MG63 (cell line): ENCODE results near the gene C5orf34. TPM values are rescaled to one million over a fixed set of nuclear protein-coding genes. Genes with fewer than 3 reads are reported as not detected.
"Not testable (repeated sequence)": the region's sequence is repeated elsewhere in the genome, so short reads cannot be mapped to it uniquely, and the experiment has no call there.

ENCODE experiments used
- DNase-seq: peaks from one replicate; pipeline ENCODE4 v3.0.0-alpha.2; 2020
- H3K27me3 ChIP-seq: fragments of 250-450 bp; sonication (Bioruptor Pico); 2 replicates; pipeline ENCODE4 v1.5.1; 2020; ENCODE audit warnings: mild to moderate bottlenecking, moderate library complexity
- H3K36me3 ChIP-seq: fragments of 250-450 bp; sonication (Bioruptor Pico); 2 replicates; pipeline ENCODE4 v1.5.1; 2020; ENCODE audit warnings: mild to moderate bottlenecking, moderate library complexity
- H3K4me3 ChIP-seq: fragments of 250-450 bp; sonication (Bioruptor Pico); 2 replicates; pipeline ENCODE4 v1.5.1; 2020; ENCODE audit warnings: mild to moderate bottlenecking, moderate library complexity
- H3K9me3 ChIP-seq: fragments of 250-450 bp; sonication (Bioruptor Pico); 2 replicates; pipeline ENCODE4 v1.5.1; 2020; ENCODE audit warnings: mild to moderate bottlenecking, moderate library complexity
- total RNA-seq: library from RNA; depleted of rRNA; stranded (reverse); fragments of >200 nt; shearing (Covaris generic); gene quantifications from 2 replicates; pipeline ENCODE4 v1.2.3, GENCODE V29; 2014; ENCODE audit warnings: low replicate concordance; rRNA removed

Gene C5orf34
- total RNA-seq, result 12.4 and 19.1 TPM in 2 replicates

DNA sequence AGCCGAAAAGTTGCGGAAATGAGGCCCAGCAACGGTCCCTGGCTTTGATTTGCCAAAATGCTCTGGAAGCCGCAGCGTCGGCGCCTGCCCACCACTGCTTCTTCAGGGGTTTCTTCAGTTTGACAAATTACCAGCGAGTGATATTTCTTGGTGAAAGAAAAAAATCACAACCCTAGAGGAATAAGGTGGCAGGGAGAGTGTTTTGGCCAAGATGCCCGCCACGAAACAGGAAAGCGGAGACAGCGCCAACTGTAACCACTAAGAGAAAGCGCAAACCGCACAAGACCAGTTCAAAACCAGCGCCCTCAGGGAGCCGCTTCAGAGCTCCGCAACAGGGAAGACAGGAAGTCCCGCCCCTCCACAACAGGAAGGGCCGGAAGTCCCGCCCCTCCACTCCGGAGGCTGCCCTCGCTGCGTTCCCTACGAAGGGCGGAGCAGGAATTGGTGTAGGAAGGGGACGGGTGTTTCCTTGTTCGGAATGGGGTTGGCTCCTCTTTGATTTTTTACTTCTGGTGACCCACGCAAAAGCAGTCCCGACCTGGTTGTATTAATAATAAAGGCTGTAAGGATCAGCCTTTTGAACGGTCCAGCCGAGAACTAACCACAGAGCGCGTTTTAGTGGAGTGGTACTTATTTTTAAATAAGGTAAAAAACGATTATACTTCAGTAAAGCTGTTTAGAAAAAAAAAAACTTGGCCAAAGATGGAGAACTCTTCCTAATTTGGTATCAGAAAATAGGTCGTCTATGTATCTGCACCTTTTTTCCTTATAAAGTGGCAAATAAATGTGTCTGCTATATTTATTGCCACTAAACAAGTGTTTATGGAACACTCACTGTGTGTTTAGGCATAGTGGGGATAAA lies at the start of gene C5orf34:
Gene C5orf34 (minus strand): TSS at position 333 of the 862 bp plus-strand sequence. CDS start 5,809 bp downstream, outside the sequence.
- Histone ChIP-seq H3K9me3 (no peaks in the 10 kb centered on the region), H3K36me3 (no peaks in the 10 kb centered on the region), H3K4me3 (peak within 1 kb of the TSS; percentile 89), H3K27me3 (no peaks in the 10 kb centered on the region)
- DNase-seq, result peak; percentile 98

DNA sequence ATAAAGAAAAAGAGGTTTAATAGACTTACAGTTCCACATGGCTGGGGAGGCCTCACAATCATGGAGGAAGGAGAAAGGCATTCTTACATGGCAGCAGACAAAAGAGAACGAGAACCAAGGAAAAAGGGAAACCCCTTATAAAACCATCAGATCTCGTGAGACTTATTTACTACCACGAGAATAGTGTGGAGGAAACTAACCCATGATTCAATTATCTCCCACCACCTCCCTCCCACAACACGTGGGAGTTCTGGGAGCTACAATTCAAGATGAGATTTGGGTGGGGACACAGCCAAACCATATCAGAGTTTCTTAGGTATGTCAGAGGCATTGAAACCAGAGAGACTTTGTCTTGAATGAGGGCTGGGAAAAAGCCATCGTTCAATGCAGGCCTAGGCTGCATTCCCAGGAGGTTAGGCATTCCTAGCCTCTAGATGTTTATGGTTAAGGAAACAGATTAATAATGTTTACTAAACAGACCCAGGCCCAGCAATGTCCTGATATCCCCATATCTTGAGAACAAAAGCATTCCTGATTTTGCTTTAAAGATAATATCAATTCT lies 49.4 kb upstream of the C5orf34 start:
- no peak overlapping the region for H3K4me3 ChIP-seq
- no peaks in the 10 kb centered on the region for H3K9me3 ChIP-seq
- no peaks in the 10 kb centered on the region for H3K36me3 ChIP-seq
- H3K27me3 ChIP-seq, result no peaks in the 10 kb centered on the region
- DNase-seq, result no peak

GRCh38 chr5:43563321-43563720 lies 48.4 kb upstream of the C5orf34 start:
- Histone ChIP-seq H3K36me3 (no peaks in the 10 kb centered on the region), H3K27me3 (no peaks in the 10 kb centered on the region), H3K9me3 (no peaks in the 10 kb centered on the region), H3K4me3 (no peak overlapping the region)
- DNase-seq, result no peak

DNA sequence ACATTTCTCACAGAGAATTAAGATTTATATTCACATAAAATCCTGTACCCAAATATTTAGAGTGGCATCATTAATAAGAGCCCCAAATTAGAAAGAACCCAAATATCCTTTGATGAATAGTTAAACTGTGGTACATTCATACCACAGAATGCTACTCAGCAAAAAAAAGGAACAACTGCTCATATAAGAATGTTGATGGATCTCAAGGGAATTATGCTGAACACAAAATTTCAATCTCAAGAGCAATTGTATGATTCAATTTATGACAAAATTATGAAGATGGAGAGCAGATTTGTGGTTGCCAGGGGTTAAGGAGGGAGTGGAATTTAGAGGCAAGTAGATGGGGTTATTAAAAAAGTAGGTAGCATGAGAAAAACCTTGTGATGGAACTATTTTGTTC lies 46.4 kb upstream of the C5orf34 start:
- no peak for DNase-seq
- H3K9me3 ChIP-seq, result no peaks in the 10 kb centered on the region

DNA sequence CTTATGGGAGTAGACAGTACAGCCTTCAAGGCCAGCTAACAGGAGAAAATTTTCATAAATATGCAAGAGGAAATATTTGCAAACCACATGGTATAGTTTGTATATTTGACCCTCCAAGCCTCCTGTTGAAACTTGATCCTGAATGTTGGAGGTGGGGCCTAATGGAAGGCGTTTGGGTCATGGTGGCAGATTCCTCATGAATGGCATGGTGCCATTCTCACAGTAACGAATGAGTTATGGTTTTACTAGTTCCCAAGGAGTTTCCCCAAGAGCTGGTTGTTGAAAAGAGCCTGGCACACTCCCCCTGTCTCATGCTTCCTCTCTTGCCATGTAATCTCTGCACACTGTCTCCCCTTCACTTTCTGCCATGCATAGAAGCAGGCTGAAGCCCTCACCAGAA lies 45.2 kb upstream of the C5orf34 start:
- peak; percentile 36 for DNase-seq
- H3K4me3 ChIP-seq, result no peak overlapping the region
- peaks cover 13% of the 10 kb centered on the region for H3K36me3 ChIP-seq
- H3K27me3 ChIP-seq, result no peaks in the 10 kb centered on the region
- H3K9me3 ChIP-seq, result no peaks in the 10 kb centered on the region

More for the DNA sequence above, 46.4 kb upstream of the C5orf34 start:
- Histone ChIP-seq H3K27me3 (no peaks in the 10 kb centered on the region), H3K4me3 (no peak overlapping the region), H3K36me3 (peaks cover under 1% of the 10 kb centered on the region; the same call in 1 of the 2 replicates)

GRCh38 chr5:43556857-43557542 lies 42.1 kb upstream of the C5orf34 start, which contains the start of gene PAIP1:
TSS of gene PAIP1 (minus strand) at chr5:43557077. CDS start at chr5:43556846, 231 bp downstream.
- H3K9me3 ChIP-seq, result no peaks in the 10 kb centered on the region
- peak within 1 kb of the TSS; percentile 94 for H3K4me3 ChIP-seq
- H3K36me3 ChIP-seq, result peaks cover 44% of the 10 kb centered on the region
- DNase-seq, result peak; percentile 91
- no peaks in the 10 kb centered on the region for H3K27me3 ChIP-seq

DNA sequence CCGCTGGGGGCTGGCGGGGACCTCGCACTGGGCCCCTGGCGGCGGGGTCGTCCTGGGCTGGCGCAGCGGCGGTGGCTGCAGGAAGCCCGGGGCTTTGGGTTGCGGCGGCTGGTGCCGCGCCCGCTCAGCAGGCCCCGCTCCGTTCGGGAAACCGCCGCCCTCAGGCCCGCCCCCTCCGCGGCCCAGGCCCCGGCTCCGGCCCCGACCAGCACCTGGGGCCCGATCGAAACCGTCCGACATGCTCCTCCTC lies 41.6 kb upstream of the C5orf34 start:
- H3K9me3 ChIP-seq, DNase-seq, H3K27me3 ChIP-seq: not testable (repeated sequence)
- Histone ChIP-seq H3K36me3 (peaks cover 49% of the 10 kb centered on the region), H3K4me3 (peak overlapping the region; percentile 94)

- Histone ChIP-seq H3K36me3 (peaks cover 54% of the 10 kb centered on the region), H3K9me3 (no peaks in the 10 kb centered on the region), H3K27me3 (no peaks in the 10 kb centered on the region), H3K4me3 (peak overlapping the region; percentile 94)
- peak; percentile 69 for DNase-seq
Observed at GRCh38 chr5:43555895-43556606, 41.1 kb upstream of the C5orf34 start.

DNA sequence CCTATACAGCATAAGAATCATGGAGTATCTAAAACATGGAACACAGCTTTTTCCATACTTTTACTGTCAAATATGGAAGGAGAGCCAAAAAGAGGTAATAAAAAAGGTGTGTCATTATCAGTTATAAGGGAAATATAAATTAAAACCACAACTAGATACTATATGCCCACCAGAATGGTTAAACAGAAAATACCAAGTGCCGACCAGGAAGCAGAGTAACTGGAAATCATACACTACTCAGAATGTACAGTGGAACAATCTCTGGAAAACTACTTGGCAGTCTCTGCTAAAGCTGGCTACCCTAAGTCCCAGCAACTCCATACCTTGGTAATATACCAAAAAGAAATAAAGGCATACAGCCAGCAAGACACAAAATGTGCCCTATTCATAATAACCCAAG lies 39.5 kb upstream of the C5orf34 start:
- H3K36me3 ChIP-seq, result peaks cover 67% of the 10 kb centered on the region
- no peak for DNase-seq
- no peak overlapping the region for H3K4me3 ChIP-seq
- H3K9me3 ChIP-seq, result no peaks in the 10 kb centered on the region
- no peaks in the 10 kb centered on the region for H3K27me3 ChIP-seq

- H3K36me3 ChIP-seq, result peaks cover 78% of the 10 kb centered on the region
- no peak overlapping the region for H3K4me3 ChIP-seq
- no peak for DNase-seq
- no peaks in the 10 kb centered on the region for H3K9me3 ChIP-seq
- H3K27me3 ChIP-seq, result no peaks in the 10 kb centered on the region
Observed at GRCh38 chr5:43553381-43553780, 38.4 kb upstream of the C5orf34 start.

- no peak overlapping the region for H3K4me3 ChIP-seq
- H3K9me3 ChIP-seq, result no peaks in the 10 kb centered on the region
- no peak for DNase-seq
- H3K36me3 ChIP-seq, result peaks cover 93% of the 10 kb centered on the region
- no peaks in the 10 kb centered on the region for H3K27me3 ChIP-seq
Observed at GRCh38 chr5:43551731-43552130, 36.8 kb upstream of the C5orf34 start.

DNA sequence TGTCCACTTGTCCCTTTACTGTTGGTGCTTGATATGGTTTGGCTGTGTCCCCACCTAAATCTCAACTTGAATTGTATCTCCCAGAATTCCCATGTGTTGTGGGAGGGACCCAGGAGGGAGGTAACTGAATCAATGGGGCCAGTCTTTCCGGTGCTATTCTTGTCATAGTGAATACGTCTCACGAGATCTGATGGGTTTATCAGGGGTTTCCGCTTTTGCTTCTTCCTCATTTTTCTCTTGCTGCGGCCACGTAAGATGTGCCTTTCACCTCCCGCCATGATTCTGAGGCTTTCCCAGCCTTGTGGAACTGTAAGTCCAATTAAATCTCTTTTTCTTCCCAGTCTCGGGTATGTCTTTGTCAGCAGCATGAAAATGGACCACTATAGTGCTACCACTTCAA lies 34.3 kb upstream of the C5orf34 start:
- not testable (repeated sequence) for H3K4me3 ChIP-seq, H3K27me3 ChIP-seq, H3K9me3 ChIP-seq, DNase-seq
- H3K36me3 ChIP-seq, result peaks cover 95% of the 10 kb centered on the region

GRCh38 chr5:43548358-43548757 lies 33.4 kb upstream of the C5orf34 start:
- Histone ChIP-seq H3K36me3 (peaks cover 90% of the 10 kb centered on the region), H3K9me3 (no peaks in the 10 kb centered on the region), H3K4me3 (no peak overlapping the region), H3K27me3 (no peaks in the 10 kb centered on the region)
- DNase-seq, result no peak

GRCh38 chr5:43547532-43547931 lies 32.6 kb upstream of the C5orf34 start:
- Histone ChIP-seq H3K9me3 (no peaks in the 10 kb centered on the region), H3K36me3 (peaks cover 88% of the 10 kb centered on the region)
- no peak for DNase-seq

DNA sequence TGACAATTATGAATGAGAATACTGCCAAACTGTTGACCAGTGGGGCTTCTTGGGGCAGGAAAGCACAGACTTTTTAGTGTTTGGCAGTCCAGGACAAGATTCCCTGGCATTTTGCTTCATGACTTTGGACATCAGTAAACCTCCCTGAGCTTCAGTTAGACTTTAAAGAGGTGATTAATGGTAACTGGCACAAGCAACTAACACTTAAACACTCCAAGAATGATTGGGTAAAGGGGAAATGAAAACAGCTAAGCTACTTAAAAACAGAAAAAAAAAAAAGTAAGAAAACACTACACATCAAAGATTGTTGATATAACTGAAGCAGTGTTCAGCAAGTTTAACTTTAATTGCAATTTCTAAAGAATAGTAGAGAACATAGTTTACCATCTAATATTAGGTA lies 28.5 kb upstream of the C5orf34 start:
- no peaks in the 10 kb centered on the region for H3K27me3 ChIP-seq
- DNase-seq, result peak; percentile 43
- H3K36me3 ChIP-seq, result peaks cover 85% of the 10 kb centered on the region
- H3K9me3 ChIP-seq, result no peaks in the 10 kb centered on the region
- no peak overlapping the region for H3K4me3 ChIP-seq

More at GRCh38 chr5:43547532-43547931, 32.6 kb upstream of the C5orf34 start:
- no peaks in the 10 kb centered on the region for H3K27me3 ChIP-seq
- H3K4me3 ChIP-seq, result no peak overlapping the region

DNA sequence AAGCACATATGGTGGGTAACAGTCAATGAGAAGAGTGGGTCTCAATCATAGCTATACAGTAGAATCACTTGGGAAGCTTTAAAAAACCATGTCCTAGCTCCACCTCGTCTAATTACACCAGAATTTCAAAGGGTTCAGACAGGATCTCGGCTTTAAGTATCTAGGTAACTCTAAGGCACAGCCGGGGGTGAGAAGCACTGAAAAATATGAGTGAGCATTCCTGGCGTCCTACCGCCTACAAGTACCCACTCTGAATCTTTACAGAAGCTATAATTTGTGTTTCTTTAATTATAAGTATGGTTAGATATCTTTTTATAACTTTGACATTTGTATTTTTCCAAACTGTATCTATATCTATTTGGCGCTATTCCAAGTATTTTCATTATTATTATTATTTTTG lies 25.8 kb upstream of the C5orf34 start:
- peaks cover 83% of the 10 kb centered on the region for H3K36me3 ChIP-seq
- H3K4me3 ChIP-seq, result no peak overlapping the region
- H3K9me3 ChIP-seq, result no peaks in the 10 kb centered on the region
- no peaks in the 10 kb centered on the region for H3K27me3 ChIP-seq
- DNase-seq, result no peak

GRCh38 chr5:43536972-43537371 lies 22.0 kb upstream of the C5orf34 start:
- Histone ChIP-seq H3K27me3 (no peaks in the 10 kb centered on the region), H3K4me3 (no peak overlapping the region), H3K36me3 (peaks cover 91% of the 10 kb centered on the region), H3K9me3 (no peaks in the 10 kb centered on the region)
- no peak for DNase-seq
